Astrocyte (in vitro differentiated cells and primary cell): ENCODE results near the gene KLC4. TPM values are rescaled to one million over a fixed set of nuclear protein-coding genes. Genes with fewer than 3 reads are reported as not detected.
A peak's percentile ranks its signal among the peaks of the same experiment; 100 is the strongest.

Experiments
- DNase-seq: peaks from one replicate; pipeline ENCODE4 v3.0.0-alpha.2; 2010; ENCODE audit warnings: low read depth
- FAIRE-seq: peaks from 2 replicates; lab custom pipeline; 2011; peaks lifted over from hg19 to GRCh38; lab: Jason Lieb, UNC
- H2AFZ ChIP-seq: 2 replicates; pipeline ENCODE4 v1.6.0; 2012; ENCODE audit warnings: low read depth, low read length, inconsistent platforms
- H3K27ac ChIP-seq: 2 replicates; pipeline ENCODE4 v1.5.1; 2011; ENCODE audit warnings: low read depth, low read length, inconsistent platforms
- H3K27me3 ChIP-seq: 2 replicates; pipeline ENCODE4 v1.6.0; 2011; ENCODE audit warnings: low read length, inconsistent platforms; ENCODE audit not compliant: insufficient read depth
- H3K36me3 ChIP-seq: 2 replicates; pipeline ENCODE4 v1.5.1; 2011; ENCODE audit warnings: low read length, inconsistent platforms; ENCODE audit not compliant: insufficient read depth
- H3K4me1 ChIP-seq: 2 replicates; pipeline ENCODE4 v1.5.1; 2011; ENCODE audit warnings: low read length, inconsistent platforms; ENCODE audit not compliant: insufficient read depth
- H3K4me2 ChIP-seq: 2 replicates; pipeline ENCODE4 v1.6.0; 2012; ENCODE audit warnings: low read length, inconsistent platforms
- H3K4me3 ChIP-seq: 2 replicates; pipeline ENCODE4 v1.5.1; 2011; ENCODE audit warnings: low read depth, mild to moderate bottlenecking, low read length, inconsistent platforms; ENCODE audit not compliant: insufficient read depth
- H3K79me2 ChIP-seq: 2 replicates; pipeline ENCODE4 v1.6.0; 2012; ENCODE audit warnings: mild to moderate bottlenecking, low read length, inconsistent platforms; ENCODE audit not compliant: insufficient read depth
- H3K9ac ChIP-seq: 2 replicates; pipeline ENCODE4 v1.6.0; 2012; ENCODE audit warnings: mild to moderate bottlenecking, low read length, inconsistent platforms
- H3K9me3 ChIP-seq: 2 replicates; pipeline ENCODE4 v1.5.1; 2012; ENCODE audit warnings: low read depth, mild to moderate bottlenecking, low read length, inconsistent platforms; ENCODE audit not compliant: insufficient read depth
- H4K20me1 ChIP-seq: 2 replicates; pipeline ENCODE4 v1.6.0; 2012; ENCODE audit warnings: low read length, inconsistent platforms; ENCODE audit not compliant: insufficient read depth
- H3K27ac Mint-ChIP-seq: one replicate; pipeline ENCODE4 v1.8.0; 2021; ENCODE audit warnings: mild to moderate bottlenecking, mixed read lengths; ENCODE audit not compliant: unreplicated experiment
- H3K27me3 Mint-ChIP-seq: one replicate; pipeline ENCODE4 v1.8.0; 2021; ENCODE audit warnings: low read depth, mixed read lengths; ENCODE audit not compliant: unreplicated experiment
- H3K36me3 Mint-ChIP-seq: one replicate; pipeline ENCODE4 v1.8.0; 2021; ENCODE audit warnings: low read depth, mixed read lengths; ENCODE audit not compliant: unreplicated experiment
- H3K4me1 Mint-ChIP-seq: one replicate; pipeline ENCODE4 v1.8.0; 2021; ENCODE audit warnings: low read depth, mixed read lengths; ENCODE audit not compliant: unreplicated experiment
- H3K4me3 Mint-ChIP-seq: one replicate; pipeline ENCODE4 v1.8.0; 2021; ENCODE audit warnings: mild to moderate bottlenecking, moderate library complexity, mixed read lengths; ENCODE audit not compliant: unreplicated experiment
- H3K9me3 Mint-ChIP-seq: one replicate; pipeline ENCODE4 v1.8.0; 2021; ENCODE audit warnings: mild to moderate bottlenecking, mixed read lengths; ENCODE audit not compliant: unreplicated experiment
- EZH2 ChIP-seq: IDR thresholded peaks from 2 replicates; pipeline ENCODE4 v1.6.1; 2012; ENCODE audit warnings: mild to moderate bottlenecking, low read length, inconsistent platforms; ENCODE audit not compliant: insufficient read depth
- total RNA-seq: library from RNA; stranded (reverse); gene quantifications from 2 replicates; pipeline ENCODE4 v1.2.1, GENCODE V29; 2021
- TF ChIP-seq, protein P1 (sequence below): IDR thresholded peaks from 2 replicates; pipeline ENCODE4 v1.5.1; 2011; ENCODE audit warnings: low read depth, mild to moderate bottlenecking, inconsistent platforms, low read length, moderate library complexity; ENCODE audit not compliant: insufficient read depth

The KLC4 gene
- total RNA-seq, 1 donor from 2014 or later = 35.4 TPM

DNA sequence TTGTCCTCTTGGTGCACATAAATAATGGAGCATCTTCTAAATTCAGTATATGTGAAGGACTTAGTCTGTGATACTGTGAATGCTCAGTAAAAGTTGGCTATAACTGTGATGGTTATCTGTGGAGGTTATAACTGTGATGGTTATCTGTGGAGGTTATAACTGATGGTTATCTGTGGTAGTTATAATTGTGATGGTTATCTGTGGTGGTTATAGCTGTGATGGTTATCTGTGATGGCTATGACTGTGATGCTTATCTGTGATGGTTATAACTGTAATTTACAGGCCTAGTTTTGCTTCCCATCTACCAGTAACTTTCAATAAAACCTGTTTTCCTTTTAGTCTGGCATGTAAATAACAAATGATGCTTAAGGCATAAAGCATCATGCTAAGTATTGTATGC is 33.2 kb downstream of the KLC4 start:
- H3K9me3 ChIP-seq = no peaks in the 10 kb centered on the region
- Mint-ChIP-seq H3K9me3 (no peaks in the 10 kb centered on the region), H3K36me3 (peaks cover 2% of the 10 kb centered on the region), H3K27ac (no peak overlapping the region), H3K27me3 (no peaks in the 10 kb centered on the region), H3K4me1 (peaks cover 75% of the 10 kb centered on the region), H3K4me3 (no peak overlapping the region)
- H3K4me2 ChIP-seq = peak overlapping the region; percentile 87
- H2AFZ ChIP-seq = no peak overlapping the region
- H3K4me3 ChIP-seq = no peak overlapping the region
- FAIRE-seq (no peak), DNase-seq (no peak)
- peaks cover 94% of the 10 kb centered on the region for H3K79me2 ChIP-seq
- H3K36me3 ChIP-seq = no peaks in the 10 kb centered on the region
- no peak overlapping the region for H3K27ac ChIP-seq
- H3K9ac ChIP-seq = peak overlapping the region; percentile 71
- peaks cover 59% of the 10 kb centered on the region for H3K4me1 ChIP-seq
- TF ChIP-seq, protein P1, sequence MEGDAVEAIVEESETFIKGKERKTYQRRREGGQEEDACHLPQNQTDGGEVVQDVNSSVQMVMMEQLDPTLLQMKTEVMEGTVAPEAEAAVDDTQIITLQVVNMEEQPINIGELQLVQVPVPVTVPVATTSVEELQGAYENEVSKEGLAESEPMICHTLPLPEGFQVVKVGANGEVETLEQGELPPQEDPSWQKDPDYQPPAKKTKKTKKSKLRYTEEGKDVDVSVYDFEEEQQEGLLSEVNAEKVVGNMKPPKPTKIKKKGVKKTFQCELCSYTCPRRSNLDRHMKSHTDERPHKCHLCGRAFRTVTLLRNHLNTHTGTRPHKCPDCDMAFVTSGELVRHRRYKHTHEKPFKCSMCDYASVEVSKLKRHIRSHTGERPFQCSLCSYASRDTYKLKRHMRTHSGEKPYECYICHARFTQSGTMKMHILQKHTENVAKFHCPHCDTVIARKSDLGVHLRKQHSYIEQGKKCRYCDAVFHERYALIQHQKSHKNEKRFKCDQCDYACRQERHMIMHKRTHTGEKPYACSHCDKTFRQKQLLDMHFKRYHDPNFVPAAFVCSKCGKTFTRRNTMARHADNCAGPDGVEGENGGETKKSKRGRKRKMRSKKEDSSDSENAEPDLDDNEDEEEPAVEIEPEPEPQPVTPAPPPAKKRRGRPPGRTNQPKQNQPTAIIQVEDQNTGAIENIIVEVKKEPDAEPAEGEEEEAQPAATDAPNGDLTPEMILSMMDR = no peak
- TF ChIP-seq EZH2 = no peak
- no peaks in the 10 kb centered on the region for H3K27me3 ChIP-seq
- H4K20me1 ChIP-seq = peaks cover 77% of the 10 kb centered on the region

DNA sequence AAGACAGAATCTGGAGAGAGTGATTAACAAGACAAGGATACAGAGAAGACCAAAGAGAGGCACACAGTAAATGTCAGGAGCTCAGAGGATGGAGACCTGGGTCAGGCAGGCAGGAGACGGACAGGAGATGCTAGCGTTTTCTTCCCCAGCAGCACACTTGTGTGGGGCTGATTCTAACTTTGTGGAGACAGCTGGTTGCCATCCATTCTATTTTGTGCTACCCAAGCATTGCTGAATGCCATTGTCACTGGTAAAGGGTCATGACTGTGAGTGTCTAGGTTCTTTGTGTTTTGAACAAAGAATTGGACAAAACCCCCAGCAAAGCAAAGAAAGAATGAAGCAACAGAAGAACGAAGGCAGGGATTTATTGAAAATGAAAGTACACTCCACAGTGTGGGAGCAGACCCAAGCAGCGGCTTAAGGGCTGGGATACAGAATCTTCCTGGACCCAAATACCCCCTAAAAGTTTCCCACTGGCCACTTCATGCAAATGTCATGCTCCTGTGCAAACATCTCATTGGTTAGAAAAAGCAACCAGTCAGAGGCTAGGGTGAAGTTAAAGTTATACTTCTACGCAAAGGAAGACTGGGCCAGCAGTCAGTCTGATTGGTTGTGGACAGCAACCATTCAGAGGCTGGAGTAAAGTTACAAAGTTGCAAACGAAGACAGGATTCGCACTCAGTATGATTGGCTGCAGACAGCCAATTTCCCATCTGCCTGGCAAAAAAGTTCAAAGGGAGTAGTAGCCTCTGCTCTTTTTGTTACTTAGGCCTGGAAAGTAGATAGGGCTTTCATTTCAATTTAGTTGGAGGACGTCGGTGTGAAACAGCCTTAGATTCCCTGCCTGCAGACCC is 34.2 kb downstream of the KLC4 start:
- peak; percentile 92 for DNase-seq
- no peaks in the 10 kb centered on the region for H3K27me3 Mint-ChIP-seq

More for the DNA sequence above, 34.2 kb downstream of the KLC4 start:
- no peak for FAIRE-seq
- peak overlapping the region; percentile 71 for H3K9ac ChIP-seq
- H3K4me3 ChIP-seq = peak overlapping the region; percentile 38
- no peaks in the 10 kb centered on the region for H3K36me3 ChIP-seq
- TF ChIP-seq, protein P1 = no peak
- H3K4me1 ChIP-seq = peaks cover 64% of the 10 kb centered on the region
- Mint-ChIP-seq H3K9me3 (no peaks in the 10 kb centered on the region), H3K4me1 (peaks cover 80% of the 10 kb centered on the region), H3K4me3 (peak overlapping the region; percentile 40), H3K36me3 (peaks cover 2% of the 10 kb centered on the region), H3K27ac (peak overlapping the region; percentile 66)
- H3K9me3 ChIP-seq = no peaks in the 10 kb centered on the region
- peaks cover 76% of the 10 kb centered on the region for H4K20me1 ChIP-seq
- peaks cover 94% of the 10 kb centered on the region for H3K79me2 ChIP-seq
- H2AFZ ChIP-seq = peak overlapping the region; percentile 20
- no peaks in the 10 kb centered on the region for H3K27me3 ChIP-seq
- H3K4me2 ChIP-seq = peak overlapping the region; percentile 87
- peak overlapping the region; percentile 67 for H3K27ac ChIP-seq
